HL-60 (cell line): ENCODE data around the gene SUN5.

Experiments used
- DNase-seq, 2 experiments: peaks; one replicate each; pipeline ENCODE4 v3.0.0-alpha.2; 2010 to 2020; ENCODE audit warnings: low read depth in 1 of 2, low spot score in 1 of 2
- H3K27ac ChIP-seq: fragments of 250-450 bp; sonication (Bioruptor Pico); replicated peaks from 2 replicates; pipeline ENCODE4 v1.5.1; 2020; ENCODE audit warnings: mild to moderate bottlenecking, moderate library complexity
- H3K27me3 ChIP-seq: fragments of 250-450 bp; sonication (Bioruptor Pico); 2 replicates; pipeline ENCODE4 v1.5.1; 2021; ENCODE audit warnings: mild to moderate bottlenecking, moderate library complexity; ENCODE audit not compliant: insufficient read depth, poor library complexity, severe bottlenecking
- H3K4me3 ChIP-seq: replicated peaks from 2 replicates; pipeline ENCODE4 v1.5.1; 2011; ENCODE audit warnings: mild to moderate bottlenecking, control low read depth, low read length; ENCODE audit not compliant: insufficient read depth
- GABPA ChIP-seq: IDR thresholded peaks from 2 replicates; pipeline ENCODE4 v1.6.1; 2012; ENCODE audit warnings: low read depth
- POLR2AphosphoS5 ChIP-seq: IDR thresholded peaks from 2 replicates; pipeline ENCODE4 v1.6.1; 2012; ENCODE audit warnings: low read depth
- REST ChIP-seq: IDR thresholded peaks from 2 replicates; pipeline ENCODE4 v1.6.1; 2012; ENCODE audit warnings: low read depth; ENCODE audit not compliant: insufficient replicate concordance
- SPI1 ChIP-seq: IDR thresholded peaks from 2 replicates; pipeline ENCODE4 v1.6.1; 2012; ENCODE audit warnings: low read depth, mild to moderate bottlenecking, borderline replicate concordance
- TF ChIP-seq, protein P1 (sequence below): IDR thresholded peaks from one replicate; pipeline ENCODE4 v1.5.1; 2011; ENCODE audit warnings: low read length, control low read depth, inconsistent platforms; ENCODE audit not compliant: insufficient read depth

The SUN5 gene

GRCh38 chr20:33034115-33034514 is 29.9 kb upstream of the SUN5 start:
- Histone ChIP-seq H3K27me3 (no peaks in the 10 kb centered on the region), H3K4me3 (no peak overlapping the region), H3K27ac (no peak overlapping the region)
- no peak for DNase-seq
- TF ChIP-seq, protein P1, sequence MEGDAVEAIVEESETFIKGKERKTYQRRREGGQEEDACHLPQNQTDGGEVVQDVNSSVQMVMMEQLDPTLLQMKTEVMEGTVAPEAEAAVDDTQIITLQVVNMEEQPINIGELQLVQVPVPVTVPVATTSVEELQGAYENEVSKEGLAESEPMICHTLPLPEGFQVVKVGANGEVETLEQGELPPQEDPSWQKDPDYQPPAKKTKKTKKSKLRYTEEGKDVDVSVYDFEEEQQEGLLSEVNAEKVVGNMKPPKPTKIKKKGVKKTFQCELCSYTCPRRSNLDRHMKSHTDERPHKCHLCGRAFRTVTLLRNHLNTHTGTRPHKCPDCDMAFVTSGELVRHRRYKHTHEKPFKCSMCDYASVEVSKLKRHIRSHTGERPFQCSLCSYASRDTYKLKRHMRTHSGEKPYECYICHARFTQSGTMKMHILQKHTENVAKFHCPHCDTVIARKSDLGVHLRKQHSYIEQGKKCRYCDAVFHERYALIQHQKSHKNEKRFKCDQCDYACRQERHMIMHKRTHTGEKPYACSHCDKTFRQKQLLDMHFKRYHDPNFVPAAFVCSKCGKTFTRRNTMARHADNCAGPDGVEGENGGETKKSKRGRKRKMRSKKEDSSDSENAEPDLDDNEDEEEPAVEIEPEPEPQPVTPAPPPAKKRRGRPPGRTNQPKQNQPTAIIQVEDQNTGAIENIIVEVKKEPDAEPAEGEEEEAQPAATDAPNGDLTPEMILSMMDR, result no peak
- no peak for TF ChIP-seq REST
- no peak for TF ChIP-seq POLR2AphosphoS5
- TF ChIP-seq SPI1, result no peak

DNA sequence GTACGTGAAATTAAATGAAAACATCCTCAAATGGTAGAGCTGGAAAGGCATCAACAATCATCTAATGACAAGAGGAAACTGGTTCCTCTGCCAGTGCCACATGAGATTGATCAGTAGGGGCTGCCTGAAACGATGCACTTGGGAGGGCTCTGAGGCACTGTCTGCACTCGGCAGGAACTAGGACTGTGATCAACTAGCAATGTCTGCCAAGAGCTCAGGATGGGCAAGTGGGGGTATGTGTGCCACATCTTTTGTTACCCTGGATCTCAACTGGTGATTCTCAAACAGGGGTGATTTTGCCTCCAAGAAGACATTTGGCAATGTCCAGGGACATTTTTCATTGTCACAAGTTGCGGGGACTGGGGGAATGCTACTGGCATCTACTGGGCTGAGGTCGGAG is 29.1 kb upstream of the SUN5 start:
- no peak for TF ChIP-seq REST
- TF ChIP-seq POLR2AphosphoS5, result no peak
- no peak for TF ChIP-seq GABPA
- TF ChIP-seq, protein P1, result no peak
- no peak for TF ChIP-seq SPI1
- DNase-seq, result no peak
- H3K27me3 ChIP-seq, result no peaks in the 10 kb centered on the region
- no peak overlapping the region for H3K27ac ChIP-seq
- H3K4me3 ChIP-seq, result no peak overlapping the region

DNA sequence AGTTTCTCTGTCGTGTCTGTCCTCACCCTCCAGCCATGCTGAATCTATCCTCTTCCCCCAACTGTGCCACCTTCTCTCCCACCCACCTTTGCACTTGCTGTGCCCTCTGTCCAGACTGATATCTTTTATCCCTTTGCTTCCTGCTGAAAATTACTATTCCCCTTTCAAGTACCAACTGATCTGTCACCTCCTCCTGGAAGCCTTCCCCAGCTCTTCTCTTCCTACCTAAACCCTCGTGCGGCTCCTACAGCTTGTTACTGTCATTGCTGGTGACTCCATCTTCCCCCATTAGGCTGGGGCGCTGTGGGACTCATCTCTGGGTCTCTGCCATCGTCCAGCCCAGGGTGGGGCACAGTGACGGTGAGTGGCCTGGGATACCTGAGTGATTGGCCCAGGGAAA is 28.3 kb upstream of the SUN5 start:
- TF ChIP-seq SPI1, result no peak
- Histone ChIP-seq H3K27me3 (no peaks in the 10 kb centered on the region), H3K27ac (no peak overlapping the region), H3K4me3 (no peak overlapping the region)
- DNase-seq, result no peak

DNA sequence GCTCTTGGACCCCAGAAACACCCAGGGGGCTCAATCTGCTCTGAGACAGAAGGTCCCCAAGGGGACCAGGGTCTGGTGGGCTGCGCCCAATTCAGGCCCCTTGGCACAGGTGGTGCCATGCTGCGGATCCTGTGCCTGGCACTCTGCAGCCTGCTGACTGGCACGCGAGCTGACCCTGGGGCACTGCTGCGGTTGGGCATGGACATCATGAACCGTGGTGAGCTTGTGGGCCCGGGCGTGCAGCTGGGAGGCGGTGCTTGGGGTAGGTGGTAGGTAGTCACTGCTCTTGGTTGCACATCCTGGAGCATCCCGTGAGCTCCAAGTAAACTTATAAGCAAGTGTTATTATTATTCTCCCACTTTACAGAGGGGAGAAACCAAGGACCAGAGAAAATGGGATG is 27.3 kb upstream of the SUN5 start, which contains the start of gene BPIFB6:
BPIFB6 (plus strand) TSS at position 118 of the 400 bp plus-strand sequence; CDS start at position 118, 0 bp downstream.
- no peaks in the 10 kb centered on the region for H3K27me3 ChIP-seq
- no peak for DNase-seq
- TF ChIP-seq GABPA, result no peak
- TF ChIP-seq, protein P1, result no peak
- no peak for TF ChIP-seq SPI1
- TF ChIP-seq REST, result no peak
- no peak for TF ChIP-seq POLR2AphosphoS5

More for the DNA sequence above, 27.3 kb upstream of the SUN5 start, which contains the start of gene BPIFB6:
- no peak within 1 kb of the TSS for H3K27ac ChIP-seq
- no peak within 1 kb of the TSS for H3K4me3 ChIP-seq
